ENCODE measurements around the gene ISYNA1. TPM values are rescaled to one million over a fixed set of nuclear protein-coding genes. Genes with fewer than 3 reads are reported as not detected.

The ISYNA1 gene
- total RNA-seq, 1 donor from 2014 or later: 81.7 TPM

DNA sequence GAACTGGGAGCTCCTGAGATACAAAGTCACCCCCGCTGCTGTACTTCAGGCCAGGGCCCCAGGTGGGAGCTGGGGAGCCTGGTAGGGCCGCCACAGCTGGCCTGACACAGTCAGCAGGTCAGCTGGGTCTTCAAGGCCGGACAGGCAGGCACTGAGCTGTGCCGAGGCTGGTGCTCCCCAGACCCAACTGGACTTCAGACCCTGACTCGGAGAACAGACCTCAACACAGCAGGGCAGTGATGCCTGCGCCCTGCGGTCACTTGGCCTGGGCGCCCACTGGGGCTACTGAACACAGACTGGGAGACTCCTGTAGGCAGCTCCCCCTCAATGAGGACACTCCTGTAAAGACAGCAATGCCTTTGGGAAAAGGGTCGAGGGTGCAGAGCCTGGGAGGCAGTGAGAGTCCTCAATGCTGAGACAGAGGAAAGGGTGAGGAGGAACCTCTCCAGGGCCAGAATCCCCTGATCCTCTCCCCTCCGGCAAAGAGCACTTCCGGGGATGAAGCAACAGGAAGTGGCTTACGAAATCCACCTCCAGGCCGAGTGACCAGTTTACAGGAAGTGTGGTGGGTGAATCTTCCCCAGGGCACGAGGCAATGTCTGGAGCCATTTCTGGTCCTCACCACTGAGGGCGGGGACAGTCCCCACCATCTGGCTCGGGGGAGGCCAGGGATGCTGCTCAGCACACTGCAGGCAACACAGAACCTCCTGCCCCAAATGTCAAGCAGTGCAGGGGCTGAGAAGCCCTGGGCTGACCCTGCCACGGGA lies 40.8 kb upstream of the ISYNA1 start:
- Histone ChIP-seq H3K79me2 (ENCODE audit: low read depth) (peaks cover 9% of the 10 kb centered on the region), H3K27ac (no peak overlapping the region)

DNA sequence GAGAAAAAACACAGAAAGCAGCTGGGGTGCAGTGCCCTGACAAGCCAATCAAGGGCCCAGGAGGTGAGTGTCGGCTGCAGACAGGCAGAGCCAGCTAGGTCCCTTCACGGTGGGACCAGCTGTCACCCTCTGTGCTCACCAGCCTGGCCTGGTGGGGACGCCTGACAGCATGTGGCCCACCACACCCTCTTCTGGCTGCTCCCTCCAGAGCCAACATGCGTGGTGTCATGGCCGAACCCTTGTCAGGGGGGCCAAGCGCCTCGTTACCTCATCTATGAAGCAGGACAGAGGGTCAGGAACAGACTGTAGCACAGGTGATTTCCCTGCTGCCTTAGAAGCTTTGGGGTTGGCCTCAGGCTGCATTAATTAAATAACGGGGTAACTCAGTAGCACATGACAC lies 40.0 kb upstream of the ISYNA1 start:
- Mint-ChIP-seq H3K36me3 (peaks cover 7% of the 10 kb centered on the region), H3K4me3 (peak overlapping the region; percentile 42), H3K27me3 (ENCODE audit: insufficient read depth, low read depth) (no peaks in the 10 kb centered on the region), H3K4me1 (peaks cover 23% of the 10 kb centered on the region), H3K9me3 (peaks cover 6% of the 10 kb centered on the region), H3K27ac (no peak overlapping the region)
- Histone ChIP-seq H3K4me1 (no peaks in the 10 kb centered on the region), H3K4me3 (no peak overlapping the region), H3K9ac (no peak overlapping the region), H2AFZ (replicated peaks) (no peak overlapping the region), H3K9me3 (ENCODE audit: low read depth) (no peaks in the 10 kb centered on the region), H3K27ac (no peak overlapping the region), H3K4me2 (no peak overlapping the region), H3K79me2 (ENCODE audit: low read depth) (peaks cover 9% of the 10 kb centered on the region), H3F3A (ENCODE audit: low read depth) (no peaks in the 10 kb centered on the region), H3K36me3 (no peaks in the 10 kb centered on the region), H3K27me3 (no peaks in the 10 kb centered on the region), H4K20me1 (ENCODE audit: low read depth) (peaks cover 34% of the 10 kb centered on the region)
- DNase-seq (ENCODE audit: low spot score): no peak
- no peak for TF ChIP-seq EZH2phosphoT487 (IDR thresholded peaks at IDR 0.05)
- TF ChIP-seq EZH2 (IDR thresholded peaks at IDR 0.05): no peak
- TF ChIP-seq, protein P1, sequence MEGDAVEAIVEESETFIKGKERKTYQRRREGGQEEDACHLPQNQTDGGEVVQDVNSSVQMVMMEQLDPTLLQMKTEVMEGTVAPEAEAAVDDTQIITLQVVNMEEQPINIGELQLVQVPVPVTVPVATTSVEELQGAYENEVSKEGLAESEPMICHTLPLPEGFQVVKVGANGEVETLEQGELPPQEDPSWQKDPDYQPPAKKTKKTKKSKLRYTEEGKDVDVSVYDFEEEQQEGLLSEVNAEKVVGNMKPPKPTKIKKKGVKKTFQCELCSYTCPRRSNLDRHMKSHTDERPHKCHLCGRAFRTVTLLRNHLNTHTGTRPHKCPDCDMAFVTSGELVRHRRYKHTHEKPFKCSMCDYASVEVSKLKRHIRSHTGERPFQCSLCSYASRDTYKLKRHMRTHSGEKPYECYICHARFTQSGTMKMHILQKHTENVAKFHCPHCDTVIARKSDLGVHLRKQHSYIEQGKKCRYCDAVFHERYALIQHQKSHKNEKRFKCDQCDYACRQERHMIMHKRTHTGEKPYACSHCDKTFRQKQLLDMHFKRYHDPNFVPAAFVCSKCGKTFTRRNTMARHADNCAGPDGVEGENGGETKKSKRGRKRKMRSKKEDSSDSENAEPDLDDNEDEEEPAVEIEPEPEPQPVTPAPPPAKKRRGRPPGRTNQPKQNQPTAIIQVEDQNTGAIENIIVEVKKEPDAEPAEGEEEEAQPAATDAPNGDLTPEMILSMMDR (IDR thresholded peaks at IDR 0.05): no peak

More for the DNA sequence above, 40.8 kb upstream of the ISYNA1 start:
- peaks cover 35% of the 10 kb centered on the region for H4K20me1 ChIP-seq (ENCODE audit: low read depth)
- H3K4me3 ChIP-seq: no peak overlapping the region
- Mint-ChIP-seq H3K27ac (peak overlapping the region; percentile 69), H3K4me3 (peak overlapping the region; percentile 5), H3K9me3 (peaks cover 6% of the 10 kb centered on the region), H3K4me1 (peaks cover 26% of the 10 kb centered on the region), H3K36me3 (peaks cover 7% of the 10 kb centered on the region), H3K27me3 (ENCODE audit: insufficient read depth, low read depth) (peaks cover 2% of the 10 kb centered on the region)
- no peaks in the 10 kb centered on the region for H3K27me3 ChIP-seq
- H3K9me3 ChIP-seq (ENCODE audit: low read depth): no peaks in the 10 kb centered on the region
- H3K4me1 ChIP-seq: no peaks in the 10 kb centered on the region
- no peak overlapping the region for H3K9ac ChIP-seq
- TF ChIP-seq EZH2phosphoT487 (IDR thresholded peaks at IDR 0.05): no peak
- no peak for TF ChIP-seq EZH2 (IDR thresholded peaks at IDR 0.05)
- TF ChIP-seq, protein P1 (IDR thresholded peaks at IDR 0.05): no peak
- no peak for DNase-seq (ENCODE audit: low spot score)
- no peaks in the 10 kb centered on the region for H3K36me3 ChIP-seq
- H2AFZ ChIP-seq (replicated peaks): no peak overlapping the region
- H3K4me2 ChIP-seq: no peak overlapping the region
- H3F3A ChIP-seq (ENCODE audit: low read depth): no peaks in the 10 kb centered on the region

DNA sequence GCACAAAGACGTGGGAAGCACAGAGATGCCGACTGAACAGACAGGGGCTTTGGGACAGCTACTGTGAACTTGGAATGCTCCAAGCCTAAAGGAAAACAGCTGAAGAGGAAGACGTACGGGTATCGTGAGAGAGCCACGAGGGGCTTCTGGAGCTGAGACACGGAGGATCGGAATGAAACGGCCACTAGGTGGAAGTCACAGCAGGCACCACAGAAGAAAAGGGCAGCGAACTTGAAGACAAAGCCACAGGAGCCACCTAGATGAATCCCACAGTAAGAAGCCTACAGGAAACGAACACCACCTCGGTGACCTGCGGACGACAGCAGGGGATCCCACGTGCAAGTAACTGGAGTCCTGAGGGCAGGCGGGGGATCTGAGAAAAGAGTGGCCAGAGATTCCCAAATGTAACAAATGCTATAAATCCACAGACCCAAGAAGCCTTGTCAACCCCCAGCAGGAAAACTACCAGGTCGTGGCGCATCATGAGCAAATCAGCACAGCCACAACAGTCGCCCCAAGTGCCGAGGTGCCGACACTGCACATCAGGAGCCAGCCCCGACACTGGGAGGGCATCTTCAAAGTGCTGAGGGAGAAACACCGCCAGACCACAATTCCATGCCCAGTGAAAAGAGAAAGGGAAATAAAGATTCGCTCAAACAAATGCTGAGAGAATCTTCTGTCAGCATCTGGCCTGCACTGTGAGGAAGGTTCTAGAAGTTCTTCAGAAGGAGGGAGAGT lies 39.3 kb upstream of the ISYNA1 start:
- H4K20me1 ChIP-seq (ENCODE audit: low read depth): peaks cover 34% of the 10 kb centered on the region
- TF ChIP-seq EZH2phosphoT487 (IDR thresholded peaks at IDR 0.05) (no peak), EZH2 (IDR thresholded peaks at IDR 0.05) (no peak)
- TF ChIP-seq, protein P1 (IDR thresholded peaks at IDR 0.05): peak; percentile 15
- H3K27me3 Mint-ChIP-seq (ENCODE audit: insufficient read depth, low read depth): no peaks in the 10 kb centered on the region
- H3K27ac Mint-ChIP-seq: peak overlapping the region; percentile 7
- H3K27me3 ChIP-seq: no peaks in the 10 kb centered on the region
- no peaks in the 10 kb centered on the region for H3F3A ChIP-seq (ENCODE audit: low read depth)
- H3K36me3 Mint-ChIP-seq: peaks cover 7% of the 10 kb centered on the region
- no peaks in the 10 kb centered on the region for H3K9me3 ChIP-seq (ENCODE audit: low read depth)
- H3K79me2 ChIP-seq (ENCODE audit: low read depth): peaks cover 9% of the 10 kb centered on the region
- H3K9me3 Mint-ChIP-seq: peaks cover 6% of the 10 kb centered on the region
- H3K4me1 ChIP-seq: no peaks in the 10 kb centered on the region
- no peak overlapping the region for H3K4me2 ChIP-seq
- no peak overlapping the region for H2AFZ ChIP-seq (replicated peaks)
- peak overlapping the region; percentile 11 for H3K4me3 Mint-ChIP-seq
- no peak overlapping the region for H3K9ac ChIP-seq
- peaks cover 22% of the 10 kb centered on the region for H3K4me1 Mint-ChIP-seq
- no peaks in the 10 kb centered on the region for H3K36me3 ChIP-seq
- DNase-seq (ENCODE audit: low spot score): no peak
- H3K27ac ChIP-seq: no peak overlapping the region
- no peak overlapping the region for H3K4me3 ChIP-seq
